ENCODE measurements around the gene CRELD2. TPM values are rescaled to one million over a fixed set of nuclear protein-coding genes. Genes with fewer than 3 reads are reported as not detected.

The CRELD2 gene
- total and polyA plus RNA-seq, 2 of the 13 experiments (the other 11 are each of a cell fraction or from before 2014, with no cell fraction given): 17.2 to 44.7 TPM

GRCh38 chr22:49930596-49931412, 12.4 kb downstream of the CRELD2 start (continued):
- no peak for TF ChIP-seq STAT6 (CRISPR knock-in tag; IDR thresholded peaks at IDR 0.05; ENCODE audit: borderline replicate concordance)
- TF ChIP-seq ZFP90 (CRISPR knock-in tag; IDR thresholded peaks at IDR 0.05; ENCODE audit: borderline replicate concordance): no peak
- no peak for TF ChIP-seq YEATS2 (CRISPR knock-in tag; IDR thresholded peaks at IDR 0.05; ENCODE audit: borderline replicate concordance)
- TF ChIP-seq CREB1 (IDR thresholded peaks at IDR 0.05): no peak
- no peak for TF ChIP-seq CREB1 (CRISPR knock-in tag; IDR thresholded peaks at IDR 0.05)
- no peak for TF ChIP-seq AKNA (CRISPR knock-in tag; IDR thresholded peaks at IDR 0.05; ENCODE audit: borderline replicate concordance)
- no peak; the same call in 1 of the 2 replicates for TF ChIP-seq ZNF646 (CRISPR knock-in tag; IDR thresholded peaks at IDR 0.05)
- 0 out of 2 replicates have a peak, but pooled peaks have one; percentile 56 for TF ChIP-seq ZNF614 (CRISPR knock-in tag; IDR thresholded peaks at IDR 0.05; ENCODE audit: borderline replicate concordance)
- no peak for TF ChIP-seq CBFB (CRISPR knock-in tag; IDR thresholded peaks at IDR 0.05)
- no peak for TF ChIP-seq MTF2 (CRISPR knock-in tag; IDR thresholded peaks at IDR 0.05; ENCODE audit: borderline replicate concordance)
- TF ChIP-seq PRMT3 (CRISPR knock-in tag; IDR thresholded peaks at IDR 0.05; ENCODE audit: borderline replicate concordance, low read depth): no peak
- 0 out of 2 replicates have a peak, but pooled peaks have one; percentile 35 for TF ChIP-seq RELA (CRISPR knock-in tag; IDR thresholded peaks at IDR 0.05)

Data from HepG2 (cell line).